Left renal pelvis (tissue), 4 donors: Measurements from ENCODE around the gene ZDHHC14. TPM values are rescaled to one million over a fixed set of nuclear protein-coding genes. Genes with fewer than 3 reads are reported as not detected.
"Not testable (repeated sequence)": the region's sequence is repeated elsewhere in the genome, so short reads cannot be mapped to it uniquely, and the experiment has no call there.

ENCODE experiments used
- DNase-seq, 4 donors: peaks; one replicate each; pipeline ENCODE4 v3.0.0-alpha.2; 2013; ENCODE audit warnings: low read depth in 4 of 4, low spot score in 3 of 4
- polyA plus RNA-seq, 4 donors: library from polyadenylated mRNA; unstranded; fragments of 120-200 nt; gene quantifications; one replicate each; pipeline ENCODE4 v1.2.1, GENCODE V29; 2013; ENCODE audit not compliant: insufficient read length in 4 of 4

ZDHHC14 gene
- polyA plus RNA-seq, 4 donors = 14.3 to 25.1 (median 21.5) TPM

- DNase-seq = no peak
Measured at GRCh38 chr6:157402996-157403685, 22.2 kb downstream of the ZDHHC14 start.

DNA sequence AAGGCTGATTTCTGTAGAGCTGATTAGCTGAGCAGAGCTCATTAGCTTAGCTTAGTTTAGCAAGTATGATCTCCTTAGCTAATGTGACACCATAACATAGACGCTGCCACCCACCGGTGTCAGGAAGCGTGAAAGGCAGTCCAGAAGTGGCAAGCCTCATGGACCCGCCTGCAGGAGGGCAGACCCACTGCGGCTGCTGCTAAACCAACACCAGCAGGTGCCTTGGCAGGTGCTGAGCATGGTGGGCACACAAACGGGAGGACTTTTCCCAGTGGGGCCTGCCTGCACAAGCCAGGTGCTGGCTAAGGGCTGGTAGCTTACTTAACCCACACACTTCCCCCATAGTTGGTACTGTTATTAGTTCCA lies 22.7 kb downstream of the ZDHHC14 start:
- no peak for DNase-seq

GRCh38 chr6:157405986-157406385 lies 25.0 kb downstream of the ZDHHC14 start:
- DNase-seq = no peak

DNA sequence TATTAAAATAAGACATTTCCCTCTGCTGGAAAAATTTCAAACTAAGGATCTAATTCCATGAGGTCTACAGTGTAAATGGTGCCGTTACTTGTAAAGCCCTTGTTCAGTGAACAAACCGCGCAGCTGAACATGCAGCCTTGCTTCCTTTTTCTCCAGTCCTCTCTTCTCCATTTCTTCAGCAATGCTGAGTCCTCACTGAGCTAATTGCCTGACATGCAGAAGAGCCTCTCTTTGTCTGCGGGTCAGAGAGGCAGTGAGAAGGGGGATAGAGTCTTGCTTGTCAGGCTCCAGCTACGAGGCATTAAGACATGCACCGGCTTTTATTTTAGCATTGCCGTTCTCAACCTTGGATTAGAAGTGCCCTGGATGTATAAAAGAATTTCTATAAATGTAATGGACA lies 25.7 kb downstream of the ZDHHC14 start:
- no peak for DNase-seq

DNA sequence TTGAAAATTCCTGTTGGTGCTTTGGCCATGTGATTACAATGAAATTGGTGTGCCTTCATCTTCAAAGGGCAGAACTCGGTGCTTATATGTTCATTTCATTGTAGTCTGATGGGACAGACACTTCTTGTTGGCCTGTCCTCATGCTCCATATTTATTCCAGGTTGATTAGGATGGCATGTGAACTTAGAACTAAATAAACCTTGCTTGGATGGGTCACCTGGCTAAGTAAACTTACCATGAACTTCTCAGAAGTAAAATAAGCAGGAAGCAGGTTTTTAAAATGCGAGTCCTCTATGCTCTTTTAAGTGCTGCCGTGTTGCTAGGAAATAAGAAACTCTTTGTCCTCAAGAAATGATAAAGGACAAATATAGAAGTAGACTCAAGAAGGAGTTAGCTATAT lies 26.7 kb downstream of the ZDHHC14 start:
- DNase-seq = no peak

GRCh38 chr6:157408427-157408826 lies 27.4 kb downstream of the ZDHHC14 start:
- DNase-seq = not testable (repeated sequence)

GRCh38 chr6:157410045-157410444 lies 29.1 kb downstream of the ZDHHC14 start:
- DNase-seq = no peak

- no peak for DNase-seq
Measured at GRCh38 chr6:157411368-157411767, 30.4 kb downstream of the ZDHHC14 start.

DNA sequence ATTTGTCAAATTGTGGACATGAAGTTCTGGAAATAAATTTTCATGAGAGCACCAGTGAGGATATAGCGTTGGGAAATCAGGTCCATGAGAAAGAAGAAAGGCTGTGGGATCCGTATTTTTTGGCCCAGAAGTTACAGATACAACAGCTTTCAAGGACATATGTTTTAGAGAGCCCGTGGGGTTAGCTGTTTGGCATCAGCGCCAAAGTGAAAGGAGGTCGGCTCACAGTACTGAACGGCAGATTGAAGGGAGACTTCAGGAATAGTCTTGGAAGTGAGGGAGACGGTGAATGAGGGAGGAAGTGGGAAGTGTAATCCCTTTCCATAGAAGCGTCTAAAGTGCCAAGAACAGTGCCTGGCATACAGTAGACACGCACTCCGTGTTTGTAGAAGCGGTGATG lies 31.8 kb downstream of the ZDHHC14 start:
- no peak for DNase-seq

- no peak for DNase-seq
Measured at GRCh38 chr6:157420497-157420896, 39.5 kb downstream of the ZDHHC14 start.

- DNase-seq = no peak
Measured at GRCh38 chr6:157424491-157425020, 43.6 kb downstream of the ZDHHC14 start.

DNA sequence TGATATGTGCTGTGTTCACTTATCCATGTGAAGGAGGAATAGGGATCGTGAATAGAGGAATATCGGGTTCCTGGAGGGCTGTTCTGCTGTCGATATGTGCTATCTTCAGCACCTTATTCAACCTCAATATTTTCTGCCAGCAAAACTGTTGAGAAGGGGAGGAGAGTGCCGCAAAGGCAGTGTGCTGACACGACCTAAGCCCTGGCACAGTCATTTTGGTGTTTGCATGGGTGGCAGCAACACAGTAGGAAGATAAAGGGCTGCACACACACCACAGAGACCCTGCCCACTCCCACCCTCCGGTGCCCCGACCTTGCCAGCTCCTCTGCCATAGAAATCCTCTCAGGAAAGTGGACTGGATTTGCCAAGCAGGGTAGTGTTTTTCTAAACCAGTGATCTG lies 47.0 kb downstream of the ZDHHC14 start:
- no peak for DNase-seq

DNA sequence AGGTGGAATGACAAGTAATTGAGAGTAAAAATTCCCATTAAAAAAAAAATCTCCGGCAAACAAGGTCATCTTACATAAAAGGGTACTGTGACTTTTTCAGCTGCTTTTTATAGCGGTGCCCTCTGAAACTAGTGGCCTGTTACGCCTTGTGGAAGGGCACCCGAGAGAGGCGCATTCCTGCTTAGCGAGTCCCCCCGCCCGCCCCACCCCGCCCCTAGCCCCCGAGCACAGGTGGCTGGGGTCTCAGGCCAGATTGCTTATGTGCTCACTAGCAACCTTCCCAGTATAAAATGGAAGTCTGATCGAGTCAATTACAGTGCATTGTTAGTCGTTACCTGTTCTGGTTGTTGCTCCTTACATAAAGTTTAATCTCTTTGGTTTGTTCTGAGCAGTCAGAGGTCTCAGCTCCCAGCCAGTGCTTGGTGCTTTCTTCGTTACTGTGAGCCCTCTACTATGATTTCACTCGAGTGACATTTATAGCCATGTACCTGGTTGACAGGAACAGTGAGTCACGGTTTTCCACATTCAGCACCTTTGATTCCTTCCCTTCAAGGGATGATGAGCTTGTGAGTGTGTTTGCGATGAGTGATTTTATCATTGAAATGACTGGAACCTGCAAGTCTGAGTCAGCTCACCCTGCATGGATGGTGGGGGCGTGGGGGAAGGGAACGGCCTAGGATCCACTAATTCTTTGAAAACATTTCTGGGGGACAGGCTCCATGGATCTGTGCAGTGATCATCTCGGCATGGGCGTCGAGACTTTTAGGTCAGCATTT lies 47.6 kb downstream of the ZDHHC14 start:
- no peak for DNase-seq

- DNase-seq = no peak
Measured at GRCh38 chr6:157429248-157429647, 48.3 kb downstream of the ZDHHC14 start.

DNA sequence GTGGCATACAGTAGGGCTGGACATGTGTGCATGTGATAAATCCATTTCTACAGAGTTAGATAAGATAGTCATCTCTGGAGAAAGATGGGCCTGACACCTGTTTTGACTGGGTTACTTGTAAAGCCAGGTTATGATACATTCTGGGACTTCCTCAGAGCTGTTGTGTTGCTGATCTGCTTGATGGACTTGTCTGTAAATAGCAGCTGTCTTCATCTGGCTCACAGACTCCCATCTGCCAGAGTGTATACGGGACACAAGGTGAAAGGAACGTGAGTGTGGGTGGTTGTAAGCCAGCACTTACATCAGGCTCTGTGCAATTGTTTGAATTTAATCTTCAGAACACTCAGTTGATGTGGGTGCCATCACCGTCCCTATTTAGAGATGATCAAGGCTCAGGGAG lies 49.8 kb downstream of the ZDHHC14 start:
- DNase-seq = no peak

DNA sequence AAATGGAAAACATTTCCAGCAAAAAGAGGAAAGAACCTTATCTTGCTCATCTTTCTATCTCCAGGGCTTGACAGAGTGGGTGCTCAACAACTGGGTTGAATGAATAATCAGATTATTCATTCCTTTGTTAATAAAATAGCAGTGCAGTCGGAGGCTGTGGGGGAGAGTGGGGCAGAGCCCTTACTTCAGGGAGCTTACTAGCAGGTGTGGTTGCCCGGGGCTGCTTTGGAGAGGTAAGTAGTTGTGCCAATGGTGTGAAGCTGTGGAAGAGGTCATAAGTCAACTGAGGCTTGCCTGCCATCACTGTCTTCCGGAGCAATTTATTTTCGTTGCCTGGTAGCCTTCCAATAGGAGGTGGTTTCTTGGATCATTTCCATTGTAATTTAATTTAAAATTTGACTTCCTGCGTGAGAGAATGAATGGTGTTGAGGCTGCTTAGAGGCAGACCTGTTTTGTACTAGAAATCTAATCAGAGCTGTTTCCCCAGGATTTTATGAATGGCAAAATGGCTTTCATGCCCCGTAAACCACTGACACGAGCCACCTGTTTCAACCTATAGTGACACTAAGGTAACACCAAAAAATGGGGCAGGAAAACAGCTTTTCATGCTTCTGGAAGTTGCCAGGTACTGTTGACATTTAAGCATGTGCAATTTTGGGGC lies 51.4 kb downstream of the ZDHHC14 start:
- no peak for DNase-seq

DNA sequence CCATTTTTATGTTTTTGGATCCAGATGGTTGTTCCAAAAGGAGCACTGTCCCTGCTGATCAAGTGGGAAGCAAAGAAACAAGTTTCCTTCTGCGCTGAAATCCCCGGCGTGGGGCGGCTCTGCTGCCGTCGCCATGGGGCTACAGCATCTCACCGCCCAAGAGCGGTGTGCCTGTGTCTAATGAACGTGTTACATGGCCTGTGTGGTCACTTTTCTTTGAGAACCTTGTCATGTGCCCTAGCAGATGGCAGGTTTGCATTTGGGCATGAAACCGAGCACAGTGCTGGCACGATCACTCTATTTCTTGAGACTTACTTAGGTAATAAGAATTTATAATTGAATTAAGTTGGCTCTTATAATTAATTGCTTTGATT lies 51.9 kb downstream of the ZDHHC14 start:
- no peak for DNase-seq

GRCh38 chr6:157433678-157434081 lies 52.7 kb downstream of the ZDHHC14 start:
- no peak for DNase-seq

GRCh38 chr6:157434349-157435033 lies 53.5 kb downstream of the ZDHHC14 start:
- DNase-seq = no peak

- DNase-seq = no peak
Measured at GRCh38 chr6:157436219-157436943, 55.4 kb downstream of the ZDHHC14 start.
